ENCODE measurements around the gene KLHL22. TPM values are rescaled to one million over a fixed set of nuclear protein-coding genes. Genes with fewer than 3 reads are reported as not detected.

KLHL22 gene
- total and polyA plus RNA-seq, 2 of the 13 experiments (the other 11 are each of a cell fraction or from before 2014, with no cell fraction given) = 10.9 to 14.8 TPM

DNA sequence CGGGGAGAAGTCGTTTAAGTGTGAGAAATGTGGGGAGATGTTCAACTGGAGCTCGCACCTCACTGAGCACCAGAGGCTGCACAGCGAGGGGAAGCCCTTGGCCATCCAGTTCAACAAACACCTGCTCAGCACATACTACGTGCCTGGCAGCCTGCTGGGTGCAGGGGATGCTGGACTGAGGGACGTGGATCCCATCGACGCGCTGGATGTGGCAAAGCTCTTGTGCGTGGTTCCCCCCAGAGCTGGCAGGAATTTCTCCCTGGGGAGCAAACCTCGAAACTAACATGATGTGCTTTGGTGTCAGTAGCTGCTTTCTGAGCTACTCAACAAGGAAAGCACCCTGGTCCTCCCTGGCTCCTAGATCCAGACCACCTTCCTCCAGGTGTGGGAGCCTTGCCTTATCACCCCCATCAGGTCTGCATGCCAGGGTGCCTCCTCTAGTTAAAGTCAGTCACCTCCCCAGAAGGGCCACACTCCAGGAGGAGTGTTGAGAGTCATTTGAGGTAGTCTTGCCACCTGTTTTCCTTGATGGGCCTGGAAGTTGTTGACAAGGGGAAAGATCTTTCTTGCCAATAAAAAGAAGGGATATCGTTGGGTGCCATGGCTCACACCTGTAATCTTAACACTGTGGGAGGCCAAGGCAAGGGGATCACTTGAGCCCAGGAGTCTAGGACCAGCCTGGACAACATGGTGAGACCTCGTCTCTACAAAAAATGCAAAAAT is 88.7 kb downstream of the KLHL22 start (continued):
- TF ChIP-seq, protein P1, sequence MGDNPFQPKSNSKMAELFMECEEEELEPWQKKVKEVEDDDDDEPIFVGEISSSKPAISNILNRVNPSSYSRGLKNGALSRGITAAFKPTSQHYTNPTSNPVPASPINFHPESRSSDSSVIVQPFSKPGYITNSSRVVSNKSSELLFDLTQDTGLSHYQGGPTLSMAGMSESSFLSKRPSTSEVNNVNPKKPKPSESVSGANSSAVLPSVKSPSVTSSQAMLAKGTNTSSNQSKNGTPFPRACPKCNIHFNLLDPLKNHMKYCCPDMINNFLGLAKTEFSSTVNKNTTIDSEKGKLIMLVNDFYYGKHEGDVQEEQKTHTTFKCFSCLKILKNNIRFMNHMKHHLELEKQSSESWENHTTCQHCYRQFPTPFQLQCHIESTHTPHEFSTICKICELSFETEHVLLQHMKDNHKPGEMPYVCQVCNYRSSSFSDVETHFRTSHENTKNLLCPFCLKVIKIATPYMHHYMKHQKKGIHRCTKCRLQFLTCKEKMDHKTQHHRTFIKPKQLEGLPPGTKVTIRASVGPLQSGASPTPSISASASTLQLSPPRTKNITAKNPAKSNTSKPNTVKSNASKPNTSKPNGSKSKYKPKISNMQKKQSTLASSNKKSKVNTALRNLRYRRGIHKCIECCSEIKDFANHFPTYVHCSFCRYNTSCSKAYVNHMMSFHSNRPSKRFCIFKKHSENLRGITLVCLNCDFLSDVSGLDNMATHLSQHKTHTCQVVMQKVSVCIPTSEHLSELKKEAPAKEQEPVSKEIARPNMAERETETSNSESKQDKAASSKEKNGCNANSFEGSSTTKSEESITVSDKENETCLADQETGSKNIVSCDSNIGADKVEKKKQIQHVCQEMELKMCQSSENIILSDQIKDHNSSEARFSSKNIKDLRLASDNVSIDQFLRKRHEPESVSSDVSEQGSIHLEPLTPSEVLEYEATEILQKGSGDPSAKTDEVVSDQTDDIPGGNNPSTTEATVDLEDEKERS (CRISPR knock-in tag; IDR thresholded peaks at IDR 0.05) = no peak
- TF ChIP-seq ZNF496 (CRISPR knock-in tag; IDR thresholded peaks at IDR 0.05; ENCODE audit: insufficient replicate concordance) = no peak
- TF ChIP-seq ZNF615 (CRISPR knock-in tag; IDR thresholded peaks at IDR 0.05; ENCODE audit: borderline replicate concordance) = no peak
- no peak for TF ChIP-seq NBN (conservative IDR thresholded peaks at IDR 0.05)
- no peak for TF ChIP-seq ZSCAN21 (CRISPR knock-in tag; IDR thresholded peaks at IDR 0.05; ENCODE audit: borderline replicate concordance)
- TF ChIP-seq THYN1 (CRISPR knock-in tag; IDR thresholded peaks at IDR 0.05; ENCODE audit: borderline replicate concordance, low read depth) = no peak

DNA sequence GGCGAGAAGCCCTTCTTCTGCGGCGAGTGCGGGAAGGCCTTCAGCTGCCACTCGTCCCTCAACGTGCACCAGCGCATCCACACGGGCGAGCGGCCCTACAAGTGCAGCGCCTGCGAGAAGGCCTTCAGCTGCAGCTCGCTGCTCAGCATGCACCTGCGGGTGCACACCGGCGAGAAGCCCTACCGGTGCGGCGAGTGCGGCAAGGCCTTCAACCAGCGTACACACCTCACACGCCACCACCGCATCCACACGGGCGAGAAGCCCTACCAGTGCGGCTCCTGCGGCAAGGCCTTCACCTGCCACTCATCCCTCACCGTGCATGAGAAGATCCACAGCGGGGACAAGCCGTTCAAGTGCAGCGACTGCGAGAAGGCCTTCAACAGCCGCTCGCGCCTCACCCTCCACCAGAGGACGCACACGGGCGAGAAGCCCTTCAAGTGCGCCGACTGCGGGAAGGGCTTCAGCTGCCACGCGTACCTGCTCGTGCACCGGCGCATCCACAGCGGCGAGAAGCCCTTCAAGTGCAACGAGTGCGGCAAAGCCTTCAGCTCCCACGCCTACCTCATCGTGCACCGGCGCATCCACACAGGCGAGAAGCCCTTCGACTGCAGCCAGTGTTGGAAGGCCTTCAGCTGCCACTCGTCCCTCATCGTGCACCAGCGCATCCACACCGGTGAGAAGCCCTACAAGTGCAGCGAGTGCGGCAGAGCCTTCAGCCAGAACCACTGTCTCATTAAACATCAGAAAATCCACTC is 89.5 kb downstream of the KLHL22 start:
- DNase-seq (ENCODE audit: low spot score) = no peak

More for the DNA sequence above, 89.5 kb downstream of the KLHL22 start:
- Histone ChIP-seq H3K9me3 (ENCODE audit: low read length) (no peaks in the 10 kb centered on the region), H3K27ac (ENCODE audit: extremely low read length, insufficient read depth, low read length) (no peak overlapping the region), H3K4me1 (ENCODE audit: insufficient read depth, low read length) (no peaks in the 10 kb centered on the region), H3K79me2 (ENCODE audit: insufficient read depth, low read length) (no peaks in the 10 kb centered on the region), H3K9ac (ENCODE audit: insufficient read depth, low read depth, low read length) (no peak overlapping the region), H3K4me2 (ENCODE audit: low read depth, low read length) (no peak overlapping the region), H3K27me3 (ENCODE audit: control insufficient read depth in 1 of 2, insufficient read depth in 2 of 2, low read length in 2 of 2) (no peaks in the 10 kb centered on the region; a peak in 1 of 5 replicates), H2AFZ (ENCODE audit: low read length) (no peak overlapping the region), H3K4me3 (replicated peaks in 1 of 3; ENCODE audit: insufficient read depth in 1 of 3, low read depth in 2 of 3, low read length in 3 of 3) (no peak overlapping the region), H3K36me3 (replicated peaks in 1 of 2; ENCODE audit: control insufficient read depth in 1 of 2, insufficient read depth in 2 of 2, low read length in 2 of 2) (peaks cover 8 to 19% of the 10 kb centered on the region in 2 experiments; a peak in 4 of 5 replicates), H4K20me1 (ENCODE audit: insufficient read depth, low read length) (no peaks in the 10 kb centered on the region)
- in situ Hi-C loops (cut with HindIII; ENCODE audit: extremely low pct_ligation_motif_present, low pct_unique_long_range_greater_than_20kb) (no loop called here), intact Hi-C loops (cut with micrococcal nuclease; ENCODE audit: unreplicated experiment) (no loop called here)
- no TSS peak for BruUV-seq (replicated peaks)
- ATAC-seq = no peak
- WGBS (ENCODE audit: low lambda C conversion rate) = 98% methylated on average over 38 of the region's 62 CpGs
- FAIRE-seq = no peak
- TF ChIP-seq, protein P2, sequence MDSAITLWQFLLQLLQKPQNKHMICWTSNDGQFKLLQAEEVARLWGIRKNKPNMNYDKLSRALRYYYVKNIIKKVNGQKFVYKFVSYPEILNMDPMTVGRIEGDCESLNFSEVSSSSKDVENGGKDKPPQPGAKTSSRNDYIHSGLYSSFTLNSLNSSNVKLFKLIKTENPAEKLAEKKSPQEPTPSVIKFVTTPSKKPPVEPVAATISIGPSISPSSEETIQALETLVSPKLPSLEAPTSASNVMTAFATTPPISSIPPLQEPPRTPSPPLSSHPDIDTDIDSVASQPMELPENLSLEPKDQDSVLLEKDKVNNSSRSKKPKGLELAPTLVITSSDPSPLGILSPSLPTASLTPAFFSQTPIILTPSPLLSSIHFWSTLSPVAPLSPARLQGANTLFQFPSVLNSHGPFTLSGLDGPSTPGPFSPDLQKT (CRISPR knock-in tag; IDR thresholded peaks at IDR 0.05; ENCODE audit: borderline replicate concordance) = no peak
- TF ChIP-seq AGO2 (optimal IDR thresholded peaks at IDR 0.05; ENCODE audit: low read depth, low read length) (peak; percentile 13), SP140L (CRISPR knock-in tag; IDR thresholded peaks at IDR 0.05; ENCODE audit: borderline replicate concordance) (no peak), ZNF343 (CRISPR knock-in tag; IDR thresholded peaks at IDR 0.05) (no peak), ZNF501 (CRISPR knock-in tag; IDR thresholded peaks at IDR 0.05) (no peak), ZNF331 (CRISPR knock-in tag; IDR thresholded peaks at IDR 0.05) (no peak), RBFOX2 (IDR thresholded peaks at IDR 0.05; ENCODE audit: low read depth, low read length) (peak; percentile 14; the same call in 1 of the 2 replicates), PHF20 (CRISPR knock-in tag; IDR thresholded peaks at IDR 0.05) (no peak), POLR2A (IDR thresholded peaks at IDR 0.05; ENCODE audit: insufficient read depth in 1 of 2, low read depth in 2 of 2, low read length in 2 of 2) (no peak)
- POLR2A ChIA-PET = no interaction called here
- CTCF ChIA-PET (ENCODE audit: low intra/inter-chr PET ratio, low total read pairs) = no interaction called here

Data from HepG2 (cell line).